ENCODE data around the gene ST8SIA2.

ST8SIA2 gene

GRCh38 chr15:92485441-92485840, 91.8 kb downstream of the ST8SIA2 start:
- no peak for DNase-seq (ENCODE audit: low read depth, low spot score)

- DNase-seq (ENCODE audit: low read depth, low spot score) = no peak
Measured at GRCh38 chr15:92492551-92493115, 99.0 kb downstream of the ST8SIA2 start.

GRCh38 chr15:92494806-92495336, 101.2 kb downstream of the ST8SIA2 start:
- no peak for DNase-seq (ENCODE audit: low read depth, low spot score)

- no peak for DNase-seq (ENCODE audit: low read depth, low spot score)
Measured at GRCh38 chr15:92495446-92495845, 101.8 kb downstream of the ST8SIA2 start.

- no peak for DNase-seq (ENCODE audit: low read depth, low spot score)
Measured at GRCh38 chr15:92499731-92500530, 106.2 kb downstream of the ST8SIA2 start.

GRCh38 chr15:92502336-92502735, 108.7 kb downstream of the ST8SIA2 start:
- DNase-seq (ENCODE audit: low read depth, low spot score) = no peak

- DNase-seq (ENCODE audit: low read depth, low spot score) = no peak
Measured at GRCh38 chr15:92502930-92503857, 109.5 kb downstream of the ST8SIA2 start.

- no peak for DNase-seq (ENCODE audit: low read depth, low spot score)
Measured at GRCh38 chr15:92503889-92504288, 110.2 kb downstream of the ST8SIA2 start.

GRCh38 chr15:92505611-92506010, 111.9 kb downstream of the ST8SIA2 start:
- DNase-seq (ENCODE audit: low read depth, low spot score) = no peak

GRCh38 chr15:92506506-92506905, 112.8 kb downstream of the ST8SIA2 start:
- DNase-seq (ENCODE audit: low read depth, low spot score) = no peak

GRCh38 chr15:92510163-92510882, 116.6 kb downstream of the ST8SIA2 start:
- no peak for DNase-seq (ENCODE audit: low read depth, low spot score)

Data from activated CD4-positive, CD25-positive, alpha-beta regulatory T cell treated with anti-CD3 and anti-CD28 coated beads, Interleukin-2, amount 50 U/mL, for 16 hours (primary cell).